HUES48 (cell line): Measurements from ENCODE around the gene GJD3.

Experiments
- H3K27ac ChIP-seq: one replicate; pipeline ENCODE4 v1.7.0; 2013; ENCODE audit warnings: low read depth, low read length, inconsistent platforms
- H3K27me3 ChIP-seq: 2 replicates; pipeline ENCODE4 v1.6.1; 2013; ENCODE audit warnings: mild to moderate bottlenecking, low read length; ENCODE audit not compliant: control insufficient read depth, insufficient read depth
- H3K36me3 ChIP-seq: 2 replicates; pipeline ENCODE4 v1.6.1; 2013; ENCODE audit warnings: low read length; ENCODE audit not compliant: control insufficient read depth, insufficient read depth
- H3K4me1 ChIP-seq: 2 replicates; pipeline ENCODE4 v1.6.1; 2013; ENCODE audit warnings: mild to moderate bottlenecking, low read length; ENCODE audit not compliant: control insufficient read depth, insufficient read depth
- H3K4me3 ChIP-seq: 2 replicates; pipeline ENCODE4 v1.5.1; 2013; ENCODE audit warnings: mild to moderate bottlenecking, low read depth, low read length
- H3K9ac ChIP-seq: 2 replicates; pipeline ENCODE4 v1.6.1; 2013; ENCODE audit warnings: mild to moderate bottlenecking, low read depth, low read length, moderate library complexity
- H3K9me3 ChIP-seq: 2 replicates; pipeline ENCODE4 v1.6.1; 2013; ENCODE audit warnings: low read length; ENCODE audit not compliant: control insufficient read depth, insufficient read depth

The GJD3 gene

GRCh38 chr17:40344421-40345160, 19.9 kb downstream of the GJD3 start:
- Histone ChIP-seq H3K27me3 (peaks cover 86% of the 10 kb centered on the region), H3K9me3 (no peaks in the 10 kb centered on the region), H3K4me1 (peaks cover 59% of the 10 kb centered on the region), H3K36me3 (peaks cover 4% of the 10 kb centered on the region; the same call in 1 of the 2 replicates), H3K4me3 (peak overlapping the region; percentile 61), H3K9ac (no peak overlapping the region), H3K27ac (no peak overlapping the region)

DNA sequence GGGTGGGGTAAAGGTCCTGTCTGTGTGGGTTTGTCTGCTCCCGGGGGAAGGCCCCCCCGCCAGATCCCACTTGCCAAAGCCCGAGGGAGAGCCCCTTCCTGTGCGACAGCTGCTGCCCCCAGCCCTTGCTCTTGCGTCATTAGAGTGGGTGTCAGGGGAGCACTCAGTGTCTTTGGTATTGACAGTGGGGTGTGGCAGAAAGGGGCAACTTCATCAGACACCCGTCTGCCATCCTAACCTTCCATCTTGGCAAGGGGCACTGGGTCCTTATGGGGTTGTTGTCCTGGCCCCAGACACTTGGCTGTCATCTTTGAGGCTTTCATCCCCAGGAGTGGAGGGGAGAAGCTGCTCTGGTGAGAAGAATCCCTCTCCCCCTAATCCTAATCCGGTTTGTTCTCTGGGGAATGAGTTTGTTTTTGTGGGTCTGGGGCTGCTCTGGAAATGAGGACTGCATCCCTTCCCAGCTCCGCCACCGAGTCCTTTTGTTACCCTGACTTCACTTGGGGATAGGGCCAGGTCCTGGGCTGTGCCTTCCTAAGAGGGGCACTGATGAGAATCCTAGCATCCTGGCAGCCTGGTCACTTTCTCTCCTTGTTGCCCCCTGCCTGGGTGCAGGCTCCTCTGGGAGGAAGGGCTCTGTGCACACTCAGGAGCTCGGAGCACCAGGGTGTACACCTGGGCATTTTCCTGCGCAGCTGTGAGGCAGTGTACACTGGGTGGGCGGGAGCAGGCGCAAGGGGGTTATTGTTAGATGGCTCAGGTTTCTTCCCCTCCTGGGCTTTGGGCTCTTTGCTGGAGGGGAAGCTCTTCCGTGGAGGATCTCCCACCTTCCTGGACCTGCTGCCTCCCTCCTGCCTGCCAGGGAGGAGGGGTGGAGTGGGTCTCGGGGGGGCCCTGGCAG, 21.1 kb downstream of the GJD3 start:
- peak overlapping the region; percentile 66 for H3K4me3 ChIP-seq
- H3K27ac ChIP-seq = no peak overlapping the region
- H3K4me1 ChIP-seq = peaks cover 56% of the 10 kb centered on the region
- no peak overlapping the region for H3K9ac ChIP-seq
- no peaks in the 10 kb centered on the region; the same call in 1 of the 2 replicates for H3K36me3 ChIP-seq
- peaks cover 83% of the 10 kb centered on the region for H3K27me3 ChIP-seq
- H3K9me3 ChIP-seq = no peaks in the 10 kb centered on the region

GRCh38 chr17:40342504-40343218, 21.9 kb downstream of the GJD3 start:
- peaks cover 48% of the 10 kb centered on the region for H3K4me1 ChIP-seq

DNA sequence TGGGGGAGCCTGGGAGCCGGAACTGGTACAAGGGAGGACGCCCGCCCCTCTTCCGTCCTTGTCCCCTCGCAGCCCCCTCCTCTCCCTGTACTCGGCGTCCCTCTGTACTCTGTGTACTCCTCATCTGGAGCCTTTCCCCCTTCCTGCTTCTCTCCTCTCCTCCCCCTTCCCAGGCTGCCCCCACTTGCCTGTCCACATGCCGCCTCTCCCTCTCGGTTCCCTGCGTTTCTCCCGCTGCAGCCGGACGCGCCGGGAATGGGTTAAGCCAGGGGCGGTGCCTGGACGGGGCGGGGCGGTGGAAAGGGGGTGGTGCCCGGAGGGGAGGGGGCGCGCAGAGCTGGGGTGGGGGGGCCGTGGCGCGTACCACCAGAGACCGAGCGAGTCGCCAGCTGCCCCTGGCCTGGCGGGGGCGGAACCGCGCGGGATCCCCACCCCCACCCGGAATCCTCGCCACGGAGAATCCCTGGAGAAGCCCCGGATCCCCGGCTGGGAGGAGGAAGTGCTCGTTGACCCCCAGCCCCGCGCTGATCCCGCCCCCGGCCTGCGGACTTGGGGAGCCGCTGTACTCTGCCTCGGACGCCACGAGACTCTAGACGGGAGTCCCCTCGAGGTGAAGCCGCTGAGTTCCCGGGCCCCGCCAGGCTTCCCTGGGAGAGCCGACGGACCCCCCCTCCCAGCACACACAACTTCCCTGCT, 22.6 kb downstream of the GJD3 start:
- Histone ChIP-seq H3K9ac (no peak overlapping the region), H3K9me3 (no peaks in the 10 kb centered on the region), H3K4me3 (peak overlapping the region; percentile 66), H3K4me1 (peaks cover 42% of the 10 kb centered on the region), H3K36me3 (no peaks in the 10 kb centered on the region), H3K27ac (peak overlapping the region; percentile 57), H3K27me3 (peaks cover 86% of the 10 kb centered on the region)

More at GRCh38 chr17:40342504-40343218, 21.9 kb downstream of the GJD3 start:
- H3K36me3 ChIP-seq = no peaks in the 10 kb centered on the region
- H3K27me3 ChIP-seq = peaks cover 85% of the 10 kb centered on the region
- H3K27ac ChIP-seq = no peak overlapping the region
- no peak overlapping the region for H3K9ac ChIP-seq
- H3K9me3 ChIP-seq = no peaks in the 10 kb centered on the region
- peak overlapping the region; percentile 66 for H3K4me3 ChIP-seq

- peaks cover 36% of the 10 kb centered on the region for H3K4me1 ChIP-seq
- H3K9me3 ChIP-seq = no peaks in the 10 kb centered on the region
- peaks cover 82% of the 10 kb centered on the region for H3K27me3 ChIP-seq
- H3K9ac ChIP-seq = no peak overlapping the region
- no peaks in the 10 kb centered on the region for H3K36me3 ChIP-seq
- H3K27ac ChIP-seq = peak overlapping the region; percentile 57
- peak overlapping the region; percentile 66 for H3K4me3 ChIP-seq
Measured at GRCh38 chr17:40340880-40341807, 23.4 kb downstream of the GJD3 start.

DNA sequence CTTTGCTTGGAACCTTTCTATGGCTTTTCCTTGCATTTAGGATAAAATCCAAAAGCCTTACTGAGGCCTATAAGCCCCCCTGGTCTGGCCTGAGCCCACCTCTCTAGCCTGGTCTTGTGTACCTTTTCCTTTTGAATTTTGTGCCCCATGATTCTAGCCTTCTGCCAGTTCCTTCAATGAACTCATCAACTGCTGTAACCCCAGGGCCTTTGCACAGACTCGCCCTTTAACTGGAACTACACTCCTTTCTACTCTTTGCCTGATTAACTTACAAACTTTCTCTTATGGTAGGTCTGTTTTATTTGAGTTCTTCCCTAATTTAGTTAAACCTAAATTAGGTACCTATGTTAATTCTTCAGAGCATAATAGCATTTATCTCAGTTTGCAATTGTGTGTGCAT, 24.2 kb downstream of the GJD3 start:
- Histone ChIP-seq H3K9me3 (no peaks in the 10 kb centered on the region), H3K4me3 (no peak overlapping the region), H3K9ac (no peak overlapping the region), H3K36me3 (no peaks in the 10 kb centered on the region), H3K27me3 (peaks cover 81% of the 10 kb centered on the region), H3K4me1 (peaks cover 28% of the 10 kb centered on the region), H3K27ac (no peak overlapping the region)

GRCh38 chr17:40338941-40339649, 25.4 kb downstream of the GJD3 start:
- peaks cover 21% of the 10 kb centered on the region for H3K4me1 ChIP-seq
- H3K27ac ChIP-seq = no peak overlapping the region
- no peaks in the 10 kb centered on the region for H3K36me3 ChIP-seq
- peaks cover 79% of the 10 kb centered on the region for H3K27me3 ChIP-seq
- no peak overlapping the region for H3K9ac ChIP-seq
- no peaks in the 10 kb centered on the region for H3K9me3 ChIP-seq
- no peak overlapping the region for H3K4me3 ChIP-seq

DNA sequence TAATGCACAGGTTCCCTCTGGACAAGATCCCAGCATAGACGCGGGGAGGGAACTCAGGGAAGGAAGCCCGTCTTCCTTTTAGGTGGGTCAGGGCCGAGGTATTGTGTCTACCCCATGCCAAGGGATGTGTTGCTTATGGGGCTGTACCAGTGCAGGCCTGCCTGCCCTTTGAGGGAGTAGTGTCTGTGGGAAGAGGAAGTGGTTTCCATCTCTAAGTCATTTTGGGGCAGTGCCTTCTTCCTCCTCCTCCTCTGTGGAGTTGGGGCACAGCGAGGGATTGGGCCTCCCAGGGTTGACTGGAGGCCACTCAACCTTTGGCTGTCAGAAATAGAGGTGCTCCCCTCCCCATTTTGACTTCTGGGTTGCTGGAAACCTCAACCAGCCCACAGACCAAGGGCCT, 26.5 kb downstream of the GJD3 start:
- H3K27ac ChIP-seq = no peak overlapping the region
- no peak overlapping the region for H3K4me3 ChIP-seq
- H3K27me3 ChIP-seq = peaks cover 73% of the 10 kb centered on the region
- no peaks in the 10 kb centered on the region for H3K36me3 ChIP-seq
- H3K9ac ChIP-seq = no peak overlapping the region
- H3K9me3 ChIP-seq = no peaks in the 10 kb centered on the region
- H3K4me1 ChIP-seq = peaks cover 11% of the 10 kb centered on the region

DNA sequence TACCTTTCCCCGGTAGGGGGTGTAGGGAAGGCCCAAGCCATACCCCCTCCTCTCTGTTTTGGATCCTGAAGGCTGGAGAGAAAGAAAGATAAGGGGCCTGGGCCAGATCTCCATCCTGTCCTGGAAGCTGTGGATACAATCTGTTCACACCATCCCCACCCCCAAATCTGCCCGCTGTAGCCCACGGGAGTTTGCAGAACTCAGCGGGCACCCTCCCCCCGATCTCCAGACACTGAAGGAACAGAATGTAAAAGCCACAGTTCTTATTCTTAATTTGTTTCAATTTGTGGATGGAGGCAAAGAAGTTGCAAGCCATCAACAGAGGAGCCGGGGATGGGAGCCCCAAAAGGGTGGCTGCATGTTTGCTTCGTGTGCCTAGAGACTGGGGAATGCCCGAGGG, 27.2 kb downstream of the GJD3 start:
- Histone ChIP-seq H3K36me3 (no peaks in the 10 kb centered on the region), H3K4me1 (peaks cover 7% of the 10 kb centered on the region), H3K4me3 (no peak overlapping the region), H3K9ac (no peak overlapping the region), H3K9me3 (no peaks in the 10 kb centered on the region), H3K27me3 (peaks cover 66% of the 10 kb centered on the region), H3K27ac (no peak overlapping the region)
